Peyer's patch (tissue), 4 donors: ENCODE data around the gene COX4I1.

ENCODE experiments used
- POLR2A ChIP-seq, 2 donors: fragments of 450-650 bp; IDR thresholded peaks; one replicate each; pipeline ENCODE4 v1.5.1; 2017; ENCODE audit warnings: antibody characterized with exemption in 2 of 2, mild to moderate bottlenecking in 2 of 2, moderate library complexity in 2 of 2
- TF ChIP-seq, protein P1 (sequence below), 6 experiments: fragments of 450-650 bp in 4 of 6; fragments of 200-600 bp in 2 of 6; sonication (generic) in 1 of 6; IDR thresholded peaks; one replicate each; pipeline ENCODE4 v1.5.1; 2017 to 2019; ENCODE audit warnings: antibody characterized with exemption in 6 of 6, mild to moderate bottlenecking in 3 of 6, moderate library complexity in 1 of 6

GRCh38 chr16:85806539-85806938 lies 7.0 kb downstream of the COX4I1 start:
- TF ChIP-seq POLR2A (IDR thresholded peaks at IDR 0.05) = no peak
- TF ChIP-seq, protein P1, sequence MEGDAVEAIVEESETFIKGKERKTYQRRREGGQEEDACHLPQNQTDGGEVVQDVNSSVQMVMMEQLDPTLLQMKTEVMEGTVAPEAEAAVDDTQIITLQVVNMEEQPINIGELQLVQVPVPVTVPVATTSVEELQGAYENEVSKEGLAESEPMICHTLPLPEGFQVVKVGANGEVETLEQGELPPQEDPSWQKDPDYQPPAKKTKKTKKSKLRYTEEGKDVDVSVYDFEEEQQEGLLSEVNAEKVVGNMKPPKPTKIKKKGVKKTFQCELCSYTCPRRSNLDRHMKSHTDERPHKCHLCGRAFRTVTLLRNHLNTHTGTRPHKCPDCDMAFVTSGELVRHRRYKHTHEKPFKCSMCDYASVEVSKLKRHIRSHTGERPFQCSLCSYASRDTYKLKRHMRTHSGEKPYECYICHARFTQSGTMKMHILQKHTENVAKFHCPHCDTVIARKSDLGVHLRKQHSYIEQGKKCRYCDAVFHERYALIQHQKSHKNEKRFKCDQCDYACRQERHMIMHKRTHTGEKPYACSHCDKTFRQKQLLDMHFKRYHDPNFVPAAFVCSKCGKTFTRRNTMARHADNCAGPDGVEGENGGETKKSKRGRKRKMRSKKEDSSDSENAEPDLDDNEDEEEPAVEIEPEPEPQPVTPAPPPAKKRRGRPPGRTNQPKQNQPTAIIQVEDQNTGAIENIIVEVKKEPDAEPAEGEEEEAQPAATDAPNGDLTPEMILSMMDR (IDR thresholded peaks at IDR 0.05) = no peak
